22Rv1 (cell line): ENCODE measurements around the gene SUGCT.

Experiments used
- ZFX ChIP-seq: fragments of 450-650 bp; IDR thresholded peaks from 2 replicates; pipeline ENCODE4 v1.6.1; 2017; ENCODE audit warnings: antibody characterized with exemption, borderline replicate concordance
- TF ChIP-seq, protein P1 (sequence below): fragments of 450-650 bp; IDR thresholded peaks from 2 replicates; pipeline ENCODE4 v1.5.1; 2017; ENCODE audit warnings: mild to moderate bottlenecking

DNA sequence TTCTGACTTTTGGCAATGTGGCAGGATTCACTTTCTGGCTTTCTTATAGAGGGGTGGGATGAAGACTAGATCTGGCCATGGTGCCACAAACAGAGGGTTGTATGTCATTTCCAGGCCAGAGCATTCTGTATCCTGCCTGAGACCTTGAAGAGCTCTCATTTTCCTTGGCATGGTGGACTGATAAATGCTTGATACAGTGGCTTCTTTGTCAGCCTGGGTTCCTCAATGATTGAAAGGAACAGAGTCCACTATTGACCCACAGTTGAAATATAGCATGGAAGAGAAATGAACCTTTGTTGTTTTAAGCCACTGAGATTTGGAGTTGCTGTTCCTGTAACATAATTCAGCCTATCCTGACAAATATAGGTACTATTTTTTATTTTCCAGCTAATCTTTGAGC lies 462.7 kb downstream of the SUGCT start:
- TF ChIP-seq, protein P1, sequence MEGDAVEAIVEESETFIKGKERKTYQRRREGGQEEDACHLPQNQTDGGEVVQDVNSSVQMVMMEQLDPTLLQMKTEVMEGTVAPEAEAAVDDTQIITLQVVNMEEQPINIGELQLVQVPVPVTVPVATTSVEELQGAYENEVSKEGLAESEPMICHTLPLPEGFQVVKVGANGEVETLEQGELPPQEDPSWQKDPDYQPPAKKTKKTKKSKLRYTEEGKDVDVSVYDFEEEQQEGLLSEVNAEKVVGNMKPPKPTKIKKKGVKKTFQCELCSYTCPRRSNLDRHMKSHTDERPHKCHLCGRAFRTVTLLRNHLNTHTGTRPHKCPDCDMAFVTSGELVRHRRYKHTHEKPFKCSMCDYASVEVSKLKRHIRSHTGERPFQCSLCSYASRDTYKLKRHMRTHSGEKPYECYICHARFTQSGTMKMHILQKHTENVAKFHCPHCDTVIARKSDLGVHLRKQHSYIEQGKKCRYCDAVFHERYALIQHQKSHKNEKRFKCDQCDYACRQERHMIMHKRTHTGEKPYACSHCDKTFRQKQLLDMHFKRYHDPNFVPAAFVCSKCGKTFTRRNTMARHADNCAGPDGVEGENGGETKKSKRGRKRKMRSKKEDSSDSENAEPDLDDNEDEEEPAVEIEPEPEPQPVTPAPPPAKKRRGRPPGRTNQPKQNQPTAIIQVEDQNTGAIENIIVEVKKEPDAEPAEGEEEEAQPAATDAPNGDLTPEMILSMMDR, result no peak
- TF ChIP-seq ZFX, result no peak
